Peyer's patch (tissue), 4 donors: ENCODE data around the gene KCTD2.

Source experiments
- CTCF ChIP-seq, 6 experiments: fragments of 450-650 bp in 4 of 6; fragments of 200-600 bp in 2 of 6; sonication (generic) in 1 of 6; IDR thresholded peaks; one replicate each; pipeline ENCODE4 v1.5.1; 2017 to 2019; ENCODE audit warnings: antibody characterized with exemption in 6 of 6, mild to moderate bottlenecking in 3 of 6, moderate library complexity in 1 of 6
- POLR2A ChIP-seq, 2 donors: fragments of 450-650 bp; IDR thresholded peaks; one replicate each; pipeline ENCODE4 v1.5.1; 2017; ENCODE audit warnings: antibody characterized with exemption in 2 of 2, mild to moderate bottlenecking in 2 of 2, moderate library complexity in 2 of 2

- TF ChIP-seq CTCF (IDR thresholded peaks at IDR 0.05) (no peak), POLR2A (IDR thresholded peaks at IDR 0.05) (no peak)
These were observed 35.7 kb downstream of the KCTD2 start for GRCh38 chr17:75082683-75083082.
